ENCODE results near the gene ZMYND11.
"Not testable (repeated sequence)": the region's sequence is repeated elsewhere in the genome, so short reads cannot be mapped to it uniquely, and the experiment has no call there.

Gene ZMYND11

DNA sequence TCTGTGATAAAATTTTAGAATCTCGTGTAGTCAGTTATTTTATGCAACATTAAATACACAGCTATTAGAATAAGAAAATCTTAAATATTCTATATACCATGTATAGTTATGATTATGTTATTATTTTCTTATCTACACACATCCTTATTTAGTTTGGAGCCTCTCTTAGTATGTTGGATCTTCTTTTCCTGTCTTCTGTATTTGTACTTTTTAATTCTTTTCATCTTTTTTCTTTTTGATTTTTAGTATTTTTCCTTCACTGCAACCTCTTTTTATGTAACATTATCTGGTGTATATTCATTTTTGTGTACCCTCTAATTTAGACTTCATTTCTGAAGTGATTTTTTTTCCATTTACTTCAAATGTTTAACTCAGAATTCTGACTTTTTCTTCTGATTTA lies 48.9 kb downstream of the ZMYND11 start:
- no peak for TF ChIP-seq CTCF (conservative IDR thresholded peaks at IDR 0.05)

DNA sequence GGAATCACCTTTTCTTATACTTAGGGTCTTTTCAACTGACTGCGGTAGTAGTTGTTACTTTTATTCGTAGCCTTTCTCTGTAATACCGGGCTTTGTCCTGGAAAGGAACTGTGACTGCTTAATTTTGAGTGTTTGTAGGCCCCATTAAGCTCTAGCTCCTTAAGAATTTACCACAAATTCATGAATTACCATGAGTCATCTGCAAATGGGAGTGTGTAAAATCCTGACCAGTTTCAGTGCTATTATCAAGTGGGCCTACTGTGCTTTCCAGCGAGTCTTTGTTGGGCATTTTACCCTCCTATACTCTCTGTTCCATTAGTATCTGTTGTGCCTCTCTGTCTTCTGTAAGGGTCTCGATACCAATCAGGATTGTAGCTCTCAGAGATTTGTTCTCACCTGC lies 49.7 kb downstream of the ZMYND11 start:
- no peak overlapping the region for H3K27ac ChIP-seq
- no peak for TF ChIP-seq CTCF (conservative IDR thresholded peaks at IDR 0.05)

More for the DNA sequence above, 48.9 kb downstream of the ZMYND11 start:
- no peak overlapping the region for H3K27ac ChIP-seq

GRCh38 chr10:185571-185970 lies 50.3 kb downstream of the ZMYND11 start:
- H3K27ac ChIP-seq: not testable (repeated sequence)

DNA sequence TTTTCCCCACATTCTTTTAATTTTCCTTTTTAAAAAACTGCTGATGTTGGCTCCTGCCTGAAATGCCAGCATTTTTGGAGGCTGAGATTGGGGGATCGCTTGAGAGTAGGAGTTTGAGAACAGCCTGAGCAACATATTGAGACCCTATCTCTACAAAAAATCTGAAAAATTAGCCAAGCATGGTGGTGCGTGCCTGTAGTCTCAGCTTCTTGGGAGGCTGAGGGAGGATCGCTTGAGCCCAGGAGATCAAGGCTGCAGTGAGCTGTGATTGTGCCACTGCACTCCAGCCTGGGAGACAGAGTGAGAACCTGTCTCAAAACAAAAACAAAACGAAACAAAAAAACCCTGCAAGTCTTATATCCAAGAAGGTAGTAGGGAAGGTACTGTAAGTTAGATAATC lies 51.7 kb downstream of the ZMYND11 start:
- no peak overlapping the region for H3K27ac ChIP-seq
- no peak for TF ChIP-seq CTCF (conservative IDR thresholded peaks at IDR 0.05)

DNA sequence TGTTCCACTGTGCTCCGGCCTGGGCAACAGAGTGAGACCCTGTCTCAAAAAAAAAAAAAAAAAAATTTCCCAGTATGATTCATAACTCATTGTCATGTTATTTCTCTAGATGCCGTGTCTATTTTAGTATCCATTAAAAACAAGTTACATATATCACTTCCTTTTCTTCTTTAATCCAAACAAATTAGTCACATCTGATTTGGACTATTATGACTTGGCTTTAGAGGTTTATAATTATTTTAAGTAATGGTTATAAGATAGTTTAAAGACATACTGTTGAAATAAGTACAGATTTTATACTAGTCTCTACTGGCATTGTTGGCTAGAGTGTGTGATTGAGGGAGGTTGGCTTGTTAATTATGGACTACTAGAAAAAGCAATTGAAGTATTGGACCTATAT lies 53.3 kb downstream of the ZMYND11 start:
- TF ChIP-seq CTCF (conservative IDR thresholded peaks at IDR 0.05): no peak
- no peak overlapping the region for H3K27ac ChIP-seq

DNA sequence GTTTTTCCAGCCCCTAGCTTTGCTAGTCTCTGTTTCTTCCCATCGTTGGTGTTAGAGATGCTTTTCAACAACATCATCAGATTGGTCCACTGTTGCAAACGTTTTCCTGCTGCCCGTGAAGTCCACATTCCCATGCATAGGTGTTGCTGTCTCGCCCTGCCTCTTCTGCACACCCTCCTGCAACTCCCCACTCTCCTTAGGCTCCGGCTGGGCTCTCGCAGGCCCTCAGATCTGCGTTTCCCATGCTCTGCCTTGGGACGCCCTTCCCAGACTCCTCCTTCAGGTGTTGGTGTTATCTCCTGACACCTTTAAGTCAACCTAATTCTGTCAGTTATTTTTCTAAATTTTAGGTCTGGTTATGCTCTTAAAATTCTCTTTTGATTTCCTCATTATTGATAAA lies 55.0 kb downstream of the ZMYND11 start:
- no peak overlapping the region for H3K27ac ChIP-seq
- TF ChIP-seq CTCF (conservative IDR thresholded peaks at IDR 0.05): no peak

GRCh38 chr10:191703-192518 lies 56.7 kb downstream of the ZMYND11 start:
- no peak for TF ChIP-seq CTCF (conservative IDR thresholded peaks at IDR 0.05)
- H3K27ac ChIP-seq: no peak overlapping the region

GRCh38 chr10:194281-194680 lies 59.0 kb downstream of the ZMYND11 start:
- TF ChIP-seq CTCF (conservative IDR thresholded peaks at IDR 0.05): no peak
- H3K27ac ChIP-seq: no peak overlapping the region

Measured in VCaP (cell line).